Endodermal cell (in vitro differentiated cells): ENCODE results near the gene KCTD1. TPM values are rescaled to one million over a fixed set of nuclear protein-coding genes. Genes with fewer than 3 reads are reported as not detected.

Experiments
- DNase-seq: peaks from one replicate; pipeline ENCODE4 v3.0.0-alpha.2; 2017
- H3K27ac ChIP-seq: 2 replicates; pipeline ENCODE4 v1.5.1; 2013; ENCODE audit warnings: mild to moderate bottlenecking, low read depth, low read length, moderate library complexity
- H3K27me3 ChIP-seq: 2 replicates; pipeline ENCODE4 v1.6.1; 2013; ENCODE audit warnings: mild to moderate bottlenecking, low read length, moderate library complexity; ENCODE audit not compliant: insufficient read depth, control insufficient read depth, poor library complexity, severe bottlenecking
- H3K36me3 ChIP-seq: 2 replicates; pipeline ENCODE4 v1.7.0; 2013; ENCODE audit warnings: mild to moderate bottlenecking, low read length, moderate library complexity; ENCODE audit not compliant: control insufficient read depth, insufficient read depth
- H3K4me1 ChIP-seq: one replicate; pipeline ENCODE4 v1.7.0; 2013; ENCODE audit warnings: low read length; ENCODE audit not compliant: control insufficient read depth, insufficient read depth
- H3K4me3 ChIP-seq: 2 replicates; pipeline ENCODE4 v1.5.1; 2013; ENCODE audit warnings: mild to moderate bottlenecking, low read length, moderate library complexity
- H3K9ac ChIP-seq: 2 replicates; pipeline ENCODE4 v1.6.1; 2013; ENCODE audit warnings: mild to moderate bottlenecking, low read length, moderate library complexity; ENCODE audit not compliant: poor library complexity, severe bottlenecking; ENCODE audit errors: extremely low read depth
- H3K9me3 ChIP-seq: 2 replicates; pipeline ENCODE4 v1.6.1; 2013; ENCODE audit warnings: mild to moderate bottlenecking, low read length, moderate library complexity; ENCODE audit not compliant: control insufficient read depth
- H3K27ac Mint-ChIP-seq: 2 replicates; pipeline ENCODE4 v1.8.0; 2020; ENCODE audit warnings: mixed read lengths
- H3K27me3 Mint-ChIP-seq: 2 replicates; pipeline ENCODE4 v1.8.0; 2021; ENCODE audit warnings: mild to moderate bottlenecking, mixed read lengths; ENCODE audit not compliant: insufficient read depth
- H3K36me3 Mint-ChIP-seq: 2 replicates; pipeline ENCODE4 v1.8.0; 2020; ENCODE audit warnings: low read depth, mixed read lengths
- H3K4me1 Mint-ChIP-seq: 2 replicates; pipeline ENCODE4 v1.8.0; 2020; ENCODE audit warnings: mixed read lengths
- H3K4me3 Mint-ChIP-seq: 2 replicates; pipeline ENCODE4 v1.8.0; 2020; ENCODE audit warnings: mild to moderate bottlenecking, moderate library complexity, mixed read lengths
- H3K9me3 Mint-ChIP-seq: 2 replicates; pipeline ENCODE4 v1.8.0; 2020; ENCODE audit warnings: mild to moderate bottlenecking, mixed read lengths
- WGBS, 2 experiments: methylation state at CpG; one replicate each; pipeline versions ENCODE4 v1.1.5 to v1.1.7; 2013; ENCODE audit warnings: missing lambda C conversion rate in 2 of 2, mixed read lengths in 1 of 2; ENCODE audit not compliant: insufficient coverage in 1 of 2, insufficient read length in 1 of 2; 5-methylcytosine and 5-hydroxymethylcytosine counted together
- long read RNA-seq, 4 experiments: library from polyadenylated mRNA in 2 of 4; library from RNA in 1 of 4; library from capped mRNA in 1 of 4; stranded (forward) in 3 of 4; unstranded in 1 of 4; transcript quantifications; one replicate each; pipeline ENCODE4 v2.0.0, GENCODE V29; 2020 to 2021; ENCODE audit warnings: inconsistent platforms in 1 of 4
- polyA plus RNA-seq, 2 experiments: library from polyadenylated mRNA; stranded (reverse); fragments of 50-300 nt; gene quantifications; one replicate each; pipeline ENCODE4 v1.2.3, GENCODE V29; 2013
- total RNA-seq, 2 donors: library from RNA; stranded (reverse); fragmentation: NEBNext Ultra II Directional in 1 of 2; extraction: Animal tissue kit (Norgen Biotek cat#: 25700) in 1 of 2; gene quantifications; 2 replicates in 1 of 2; 3 replicates in 1 of 2; pipeline ENCODE4 v1.2.1, GENCODE V29; 2021
- TF ChIP-seq, protein P1 (sequence below): fragments of 200-600 bp; sonication (generic); conservative IDR thresholded peaks from 2 replicates; pipeline ENCODE4 v1.5.0; 2021; ENCODE audit warnings: antibody characterized with exemption, mild to moderate bottlenecking

Gene KCTD1
- total RNA-seq, result 1 to 10 TPM; 6.8 to 7.3 TPM
- 25.3 TPM for polyA plus RNA-seq (2013, experiment 1 of 2)
- 24.4 TPM for polyA plus RNA-seq (2013, experiment 2 of 2)
- long read RNA-seq, experiment 1, result 0 reads
- long read RNA-seq, experiment 2, partial matches to known transcripts, result 0 of 6 reads
- long read RNA-seq, experiment 2, other reads (novel, unspliced or antisense), result 5 of 6 reads
- long read RNA-seq, experiment 3, partial matches to known transcripts, result 0 of 3 reads
- long read RNA-seq, experiment 3, other reads (novel, unspliced or antisense), result 1 of 3 reads
- long read RNA-seq, experiment 4, partial matches to known transcripts, result 0 of 2 reads
- long read RNA-seq, experiment 4, other reads (novel, unspliced or antisense), result 0 of 2 reads

DNA sequence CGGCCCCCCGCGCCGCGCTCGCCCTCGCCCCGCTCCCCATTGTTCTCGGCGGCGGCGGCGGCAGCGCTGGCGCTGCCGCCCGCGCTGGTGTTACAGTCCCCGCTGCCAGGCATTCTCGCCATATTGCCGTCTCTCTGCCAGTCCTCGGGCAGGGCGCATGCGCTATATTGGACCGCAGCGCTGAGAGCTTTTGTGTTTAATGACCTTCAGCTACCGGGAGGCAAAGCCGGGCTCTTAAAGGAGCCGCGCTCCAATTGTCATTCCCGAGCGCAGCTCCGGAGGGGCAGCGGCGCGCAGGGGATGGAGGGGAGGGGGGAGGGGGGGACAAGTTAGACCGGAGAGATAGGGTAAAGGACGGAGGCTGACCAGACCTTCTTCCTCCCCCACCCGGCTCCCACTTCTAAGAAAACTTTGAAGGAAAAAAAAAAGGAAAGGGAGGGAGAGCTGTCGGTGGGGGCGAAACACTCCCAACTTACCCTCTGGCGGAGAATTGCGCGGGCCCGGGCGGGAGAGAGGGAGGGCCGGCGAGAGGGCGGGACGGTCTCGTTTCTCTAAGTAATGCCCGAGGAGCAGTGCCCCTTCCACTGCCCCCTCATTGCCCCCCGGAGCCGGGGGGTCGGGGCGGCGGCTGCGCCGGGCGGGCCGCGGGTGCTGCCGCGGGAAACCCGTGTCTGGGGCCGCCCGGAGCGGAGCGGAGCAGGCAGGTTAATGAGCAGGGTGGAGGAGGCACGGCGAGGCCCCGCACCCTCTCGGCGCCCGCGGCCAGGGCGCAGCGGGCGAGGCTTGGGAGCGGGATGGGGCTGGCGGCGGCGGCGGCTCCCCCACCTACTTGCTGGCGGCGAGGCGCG, at the start of gene KCTD1:
Gene KCTD1 (minus strand): TSS at position 139 of the 848 bp plus-strand sequence. CDS start 17 bp downstream, at position 122.
- H3K9me3 ChIP-seq, result no peaks in the 10 kb centered on the region
- 0% methylated on average over 19 to 80 of the region's 88 CpGs for WGBS, 2 experiments
- TF ChIP-seq, protein P1, sequence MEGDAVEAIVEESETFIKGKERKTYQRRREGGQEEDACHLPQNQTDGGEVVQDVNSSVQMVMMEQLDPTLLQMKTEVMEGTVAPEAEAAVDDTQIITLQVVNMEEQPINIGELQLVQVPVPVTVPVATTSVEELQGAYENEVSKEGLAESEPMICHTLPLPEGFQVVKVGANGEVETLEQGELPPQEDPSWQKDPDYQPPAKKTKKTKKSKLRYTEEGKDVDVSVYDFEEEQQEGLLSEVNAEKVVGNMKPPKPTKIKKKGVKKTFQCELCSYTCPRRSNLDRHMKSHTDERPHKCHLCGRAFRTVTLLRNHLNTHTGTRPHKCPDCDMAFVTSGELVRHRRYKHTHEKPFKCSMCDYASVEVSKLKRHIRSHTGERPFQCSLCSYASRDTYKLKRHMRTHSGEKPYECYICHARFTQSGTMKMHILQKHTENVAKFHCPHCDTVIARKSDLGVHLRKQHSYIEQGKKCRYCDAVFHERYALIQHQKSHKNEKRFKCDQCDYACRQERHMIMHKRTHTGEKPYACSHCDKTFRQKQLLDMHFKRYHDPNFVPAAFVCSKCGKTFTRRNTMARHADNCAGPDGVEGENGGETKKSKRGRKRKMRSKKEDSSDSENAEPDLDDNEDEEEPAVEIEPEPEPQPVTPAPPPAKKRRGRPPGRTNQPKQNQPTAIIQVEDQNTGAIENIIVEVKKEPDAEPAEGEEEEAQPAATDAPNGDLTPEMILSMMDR, result no peak
- peaks cover 82% of the 10 kb centered on the region for H3K27me3 ChIP-seq
- peak; percentile 96 for DNase-seq
- H3K27me3 Mint-ChIP-seq, result peaks cover 81% of the 10 kb centered on the region
- no peak within 1 kb of the TSS for H3K27ac Mint-ChIP-seq
- H3K4me1 ChIP-seq, result peaks cover 9% of the 10 kb centered on the region
- H3K36me3 Mint-ChIP-seq, result no peaks in the 10 kb centered on the region
- H3K9ac ChIP-seq, result no peak within 1 kb of the TSS
- H3K4me1 Mint-ChIP-seq, result peaks cover 11% of the 10 kb centered on the region
- H3K36me3 ChIP-seq, result no peaks in the 10 kb centered on the region
- H3K4me3 Mint-ChIP-seq, result peak within 1 kb of the TSS; percentile 66
- H3K9me3 Mint-ChIP-seq, result no peaks in the 10 kb centered on the region
- peak within 1 kb of the TSS; percentile 82 for H3K4me3 ChIP-seq
- no peak within 1 kb of the TSS for H3K27ac ChIP-seq

GRCh38 chr18:26593365-26594320, 45.3 kb upstream of the KCTD1 start:
- 83 to 92% methylated on average over 1 to 2 of the region's 2 CpGs for WGBS, 2 experiments
- H3K27me3 Mint-ChIP-seq, result peaks cover 28% of the 10 kb centered on the region

More at GRCh38 chr18:26593365-26594320, 45.3 kb upstream of the KCTD1 start:
- Mint-ChIP-seq H3K9me3 (no peaks in the 10 kb centered on the region), H3K27ac (no peak overlapping the region), H3K4me1 (no peaks in the 10 kb centered on the region), H3K36me3 (no peaks in the 10 kb centered on the region), H3K4me3 (no peak overlapping the region)
- Histone ChIP-seq H3K4me1 (no peaks in the 10 kb centered on the region), H3K4me3 (no peak overlapping the region), H3K27me3 (peaks cover 22% of the 10 kb centered on the region), H3K27ac (no peak overlapping the region), H3K36me3 (no peaks in the 10 kb centered on the region), H3K9ac (no peak overlapping the region), H3K9me3 (no peaks in the 10 kb centered on the region)
- TF ChIP-seq, protein P1, result no peak
- no peak for DNase-seq
